GM21825 (cell line): ENCODE results near the gene PIK3C2G.

Experiments
- ATAC-seq: cut with Tn5 transposase; IDR thresholded peaks from one replicate; pipeline ENCODE4 v1.9.1; 2021; ENCODE audit warnings: mild to moderate bottlenecking, moderate library complexity; ENCODE audit not compliant: unreplicated experiment

The PIK3C2G gene

DNA sequence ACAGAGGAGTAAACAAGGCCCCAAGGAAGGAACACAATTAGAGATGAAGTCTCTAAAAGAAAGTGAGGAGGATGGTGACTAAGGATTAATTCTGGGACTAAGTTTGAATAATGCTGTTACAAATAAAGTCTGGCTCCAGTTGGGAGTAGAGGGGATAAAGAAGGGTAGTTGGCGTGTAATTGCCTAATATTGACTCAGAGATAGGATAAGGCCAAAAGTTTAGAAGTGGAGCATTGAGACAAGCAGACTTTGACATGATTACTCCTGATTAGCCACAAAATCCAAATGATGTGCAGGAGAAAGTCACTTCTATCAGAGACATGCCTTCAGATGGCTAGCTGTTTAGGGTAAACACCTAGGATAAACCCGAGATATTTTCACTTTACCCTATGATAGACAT, 368.1 kb downstream of the PIK3C2G start:
- no peak for ATAC-seq

DNA sequence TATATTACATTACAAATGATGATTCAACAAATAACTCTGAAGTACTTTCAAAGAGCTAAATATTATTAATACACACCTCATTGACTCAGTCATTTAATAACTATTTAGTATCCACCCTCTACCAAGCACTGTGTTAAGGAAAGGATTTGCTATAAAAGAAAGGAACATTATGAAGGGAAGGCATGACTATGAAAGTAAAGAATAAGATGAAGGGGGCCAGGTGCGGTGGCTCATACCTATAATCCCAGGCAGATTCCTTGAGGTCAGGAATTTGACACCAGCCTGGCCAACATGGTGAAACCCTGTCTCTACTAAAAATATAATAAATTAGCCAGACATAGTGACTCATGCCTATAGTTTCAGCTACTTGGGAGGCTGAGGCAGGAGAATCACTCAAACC, 368.6 kb downstream of the PIK3C2G start:
- ATAC-seq, result no peak

DNA sequence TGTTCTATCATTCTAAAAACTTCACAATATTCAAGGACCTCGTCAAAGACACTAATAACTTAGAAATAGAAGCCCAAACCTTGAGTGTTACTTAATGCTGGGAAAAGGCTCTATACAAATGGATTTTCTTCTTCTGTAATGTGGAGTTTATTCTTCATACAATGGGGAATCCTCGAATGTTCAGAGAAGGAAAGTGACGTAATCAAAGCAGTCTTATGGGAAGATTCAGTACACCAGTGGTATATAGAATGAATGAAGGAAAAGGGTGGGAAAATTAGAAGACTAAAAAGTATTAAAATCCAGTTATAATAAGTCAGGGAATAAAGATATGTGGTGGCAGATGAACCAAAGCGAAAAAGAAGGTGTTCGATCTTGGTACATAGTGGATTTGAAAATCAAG, 370.0 kb downstream of the PIK3C2G start:
- ATAC-seq, result no peak

DNA sequence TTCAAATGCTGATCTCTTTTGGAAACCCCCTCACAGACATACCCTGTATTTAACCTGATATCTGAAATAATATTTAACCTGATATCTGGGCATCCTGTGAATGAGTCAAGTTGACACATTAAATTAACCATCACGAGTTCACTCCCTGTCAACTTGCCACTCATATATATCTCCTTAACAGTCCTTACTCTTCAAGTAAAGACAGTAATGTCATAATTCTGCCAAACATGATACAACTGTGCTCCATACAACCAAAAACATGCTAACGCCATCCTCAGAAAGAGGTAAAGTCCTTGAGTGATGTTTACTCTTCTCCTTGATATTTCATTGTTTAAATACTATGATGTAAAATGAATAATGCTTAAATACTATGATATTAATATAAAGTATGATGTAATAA, 371.5 kb downstream of the PIK3C2G start:
- ATAC-seq, result no peak

DNA sequence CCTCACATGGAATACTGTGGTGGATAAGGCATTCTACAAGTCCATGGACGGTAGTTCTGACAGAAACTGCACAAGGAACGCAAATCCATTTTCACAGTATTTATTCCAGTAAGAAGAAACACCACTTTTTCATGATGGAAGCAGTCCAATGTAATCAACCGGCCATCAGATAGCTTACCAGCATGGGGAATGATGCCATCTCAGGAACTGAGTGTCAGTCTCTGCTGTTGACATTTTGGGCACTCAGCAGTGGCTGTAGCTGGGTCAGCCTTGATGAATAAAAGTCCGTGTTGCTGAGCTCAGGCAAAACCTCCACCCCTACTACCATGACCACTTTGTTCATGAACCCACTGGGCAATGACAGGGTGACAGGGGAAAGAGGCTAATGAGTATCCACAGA, 373.1 kb downstream of the PIK3C2G start:
- no peak for ATAC-seq

DNA sequence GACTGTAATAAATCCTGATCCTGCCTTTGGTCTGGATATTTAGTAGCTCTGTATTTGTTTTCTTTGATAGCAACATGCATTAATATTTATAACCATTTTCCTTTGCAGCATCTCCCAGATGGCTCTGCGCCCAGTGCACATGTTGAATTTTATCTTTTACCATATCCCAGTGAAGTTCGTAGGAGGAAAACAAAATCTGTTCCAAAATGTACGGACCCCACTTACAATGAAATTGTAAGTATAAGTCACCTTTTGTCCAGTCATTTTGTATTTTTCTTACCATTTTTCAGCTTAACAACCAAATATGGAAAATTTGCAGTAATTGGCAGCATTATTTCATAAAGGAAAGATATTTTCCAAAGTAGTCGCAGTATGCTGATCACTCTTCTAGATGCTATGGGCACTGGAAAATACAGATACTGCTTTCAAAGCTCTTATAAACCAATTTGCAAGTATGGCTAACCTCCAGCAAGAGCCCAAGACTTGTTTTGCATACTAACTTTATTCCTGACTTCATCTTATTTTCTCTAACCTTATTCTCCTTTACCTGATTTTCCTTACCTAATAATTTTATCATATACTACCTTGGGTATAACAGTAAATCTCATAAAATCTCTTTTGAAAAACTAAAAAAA, 379.1 kb downstream of the PIK3C2G start:
- ATAC-seq, result no peak

DNA sequence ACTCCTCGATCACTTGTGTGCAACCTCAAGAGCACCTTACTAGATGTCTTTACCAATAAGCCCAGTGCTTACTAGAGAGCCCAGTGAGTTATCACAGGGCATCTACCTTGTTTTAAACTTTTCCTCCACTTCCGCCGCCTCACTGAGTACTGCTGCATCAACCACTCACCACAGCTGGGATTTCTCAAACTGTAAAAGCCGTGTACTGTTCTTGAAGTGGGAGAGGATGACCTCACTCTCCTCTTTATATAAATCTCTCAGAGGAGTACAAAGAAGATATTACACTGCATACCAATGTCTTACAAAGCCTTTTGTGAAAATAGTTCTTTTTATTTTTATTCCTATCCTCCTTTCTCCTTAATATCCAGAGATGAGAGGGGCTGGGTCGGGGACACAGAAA, 382.4 kb downstream of the PIK3C2G start:
- ATAC-seq, result no peak

DNA sequence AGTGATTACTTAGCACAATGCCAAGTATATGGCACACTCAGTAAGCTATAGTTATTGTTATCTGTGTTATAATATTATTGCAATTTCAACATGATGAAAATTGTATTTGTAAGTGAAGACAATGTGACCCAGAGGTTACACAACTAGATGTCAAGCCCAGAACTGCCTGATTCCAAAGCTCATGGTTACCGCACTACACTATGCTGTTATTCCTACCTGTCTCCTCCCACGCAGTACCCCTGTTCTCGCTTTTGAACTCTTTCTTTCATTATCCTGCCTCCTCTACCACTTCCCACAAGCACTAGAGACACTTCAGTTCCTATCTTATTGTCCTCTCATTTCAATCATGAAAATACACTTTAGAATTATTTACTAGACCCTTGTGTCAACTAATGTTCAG, 383.2 kb downstream of the PIK3C2G start:
- ATAC-seq, result no peak

DNA sequence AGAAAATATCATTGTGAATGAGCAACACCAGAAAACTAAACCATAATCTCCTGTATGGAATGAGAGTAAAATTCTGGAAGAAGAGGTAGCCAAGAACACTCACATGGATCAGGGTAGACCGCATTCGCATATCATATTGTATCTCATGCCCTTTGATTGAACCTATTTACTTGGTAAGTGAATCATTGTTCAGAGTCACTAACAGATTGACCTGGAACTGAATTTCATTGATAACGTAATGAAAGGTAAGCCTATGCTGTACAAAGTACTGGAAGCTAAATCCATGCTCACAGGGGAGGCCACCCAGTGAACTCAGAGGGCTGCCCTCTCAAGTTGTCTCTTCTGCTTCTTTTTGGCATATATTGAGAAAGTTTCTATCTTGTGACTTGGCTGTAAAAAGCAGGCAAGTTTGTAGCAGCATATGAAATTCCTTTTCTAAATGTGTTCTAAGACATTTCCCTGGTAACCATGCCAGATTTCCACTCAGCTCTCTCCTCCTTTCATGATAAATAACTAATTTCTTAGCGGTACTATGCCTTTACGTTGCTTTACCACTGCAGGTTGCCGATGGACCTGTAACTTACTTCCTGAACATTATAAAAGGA, 385.1 kb downstream of the PIK3C2G start:
- no peak for ATAC-seq

DNA sequence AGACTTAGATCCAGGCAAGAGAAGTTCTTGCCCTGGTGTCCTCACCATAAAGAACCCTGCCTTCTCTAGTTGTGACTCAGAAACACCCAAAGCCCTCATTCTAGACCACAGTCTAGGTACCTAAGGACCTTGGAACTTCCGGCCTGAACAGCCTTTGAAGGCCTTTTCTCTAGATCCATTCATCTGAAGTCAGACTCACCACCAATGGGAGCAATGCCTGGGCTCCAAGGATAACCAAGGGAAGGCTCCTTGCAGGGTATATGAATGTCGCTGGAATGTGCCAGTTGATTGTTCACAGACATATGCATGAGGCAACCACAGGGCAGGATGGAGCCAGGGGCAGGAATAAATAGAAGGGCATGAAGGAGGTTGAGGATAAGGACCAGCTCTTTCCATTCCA, 390.2 kb downstream of the PIK3C2G start:
- no peak for ATAC-seq

DNA sequence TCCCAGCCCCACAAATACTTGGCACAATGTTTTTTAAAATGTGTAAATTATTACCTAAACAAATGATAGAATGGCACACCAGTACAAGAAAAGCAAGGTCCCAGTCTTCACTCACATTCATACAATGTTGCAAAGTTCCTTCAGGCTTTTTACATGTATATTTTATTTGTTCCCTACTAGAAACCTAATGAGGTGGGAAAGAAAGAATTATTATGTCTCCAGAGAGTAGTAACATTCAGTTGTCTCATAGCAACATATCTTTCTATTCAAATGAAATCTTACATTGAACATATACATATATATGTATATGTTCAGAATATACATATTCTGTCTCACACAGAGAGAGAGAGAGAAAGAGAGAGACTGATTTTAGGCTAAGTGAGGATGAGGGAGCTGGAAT, 391.3 kb downstream of the PIK3C2G start:
- no peak for ATAC-seq

DNA sequence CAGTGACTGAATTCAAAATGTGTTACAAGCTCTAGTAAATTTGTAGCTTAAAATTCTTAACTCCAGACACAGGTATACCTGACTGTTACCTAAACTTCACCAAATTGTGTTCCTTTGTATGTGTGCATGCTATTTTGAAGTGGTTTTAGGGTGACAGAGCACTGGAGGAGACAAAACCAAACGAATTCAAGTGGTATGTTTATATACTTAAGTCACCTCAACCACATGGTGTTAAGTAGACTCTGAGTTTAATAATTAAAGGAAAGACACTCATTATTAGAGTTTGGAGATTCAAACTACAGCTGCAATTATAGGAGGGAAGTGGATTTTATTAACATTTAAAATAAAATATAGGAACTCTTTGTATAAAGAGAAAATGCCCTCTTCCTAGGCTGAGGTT, 392.1 kb downstream of the PIK3C2G start:
- ATAC-seq, result no peak

DNA sequence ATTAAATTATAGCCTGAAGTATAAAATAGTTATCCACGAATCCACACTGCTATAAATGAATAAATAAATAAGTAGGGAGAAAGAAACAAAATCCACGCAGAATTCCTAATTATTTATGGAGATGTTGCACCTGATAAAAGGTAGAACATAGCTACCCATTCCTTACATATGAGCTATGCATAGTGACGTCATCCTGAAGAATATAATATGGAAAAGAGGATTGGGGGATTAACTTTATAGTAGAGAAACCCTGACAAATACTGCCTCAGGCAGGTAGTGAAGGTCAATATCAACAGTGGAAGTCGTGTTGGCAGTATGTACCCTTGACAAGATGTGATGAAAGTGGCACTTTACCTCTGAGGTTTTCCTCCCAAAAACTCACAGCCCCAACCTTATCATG, 394.0 kb downstream of the PIK3C2G start:
- ATAC-seq, result no peak

DNA sequence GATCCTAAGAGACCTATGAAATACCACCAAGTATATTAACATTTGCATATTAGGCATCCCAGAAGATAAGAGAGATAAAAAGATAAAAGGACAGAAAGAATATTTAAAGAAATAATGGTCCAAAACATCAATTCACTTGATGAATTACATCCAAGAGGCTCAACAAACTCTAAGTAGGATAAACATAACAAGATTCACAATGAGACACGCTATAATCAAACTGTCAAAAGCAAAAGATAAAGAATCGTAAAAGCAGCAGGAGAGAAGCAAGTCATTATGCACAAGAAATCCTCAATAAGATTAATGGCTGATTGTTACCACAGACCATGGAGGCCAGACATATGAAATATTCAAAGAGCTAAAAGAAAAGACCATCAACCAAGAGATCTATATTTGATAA, 396.9 kb downstream of the PIK3C2G start:
- no peak for ATAC-seq

DNA sequence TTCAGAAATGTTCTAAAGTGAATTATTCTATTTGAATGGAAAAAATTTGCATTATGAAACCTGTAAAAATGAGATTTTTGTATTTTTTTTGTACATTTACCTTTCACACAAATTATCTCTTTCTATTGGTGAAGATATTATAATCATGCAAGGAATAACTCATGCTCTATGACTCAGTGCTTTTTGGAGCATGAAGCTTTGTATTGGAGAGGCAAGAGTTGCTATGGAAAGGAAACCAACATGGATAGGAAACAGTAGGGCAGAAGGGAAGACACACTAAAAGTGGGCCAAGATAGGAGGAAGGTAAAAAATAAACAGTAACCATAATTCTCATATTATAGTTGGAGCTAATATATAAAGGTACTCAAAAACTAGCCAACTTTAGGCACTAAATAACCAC, 397.5 kb downstream of the PIK3C2G start:
- no peak for ATAC-seq

DNA sequence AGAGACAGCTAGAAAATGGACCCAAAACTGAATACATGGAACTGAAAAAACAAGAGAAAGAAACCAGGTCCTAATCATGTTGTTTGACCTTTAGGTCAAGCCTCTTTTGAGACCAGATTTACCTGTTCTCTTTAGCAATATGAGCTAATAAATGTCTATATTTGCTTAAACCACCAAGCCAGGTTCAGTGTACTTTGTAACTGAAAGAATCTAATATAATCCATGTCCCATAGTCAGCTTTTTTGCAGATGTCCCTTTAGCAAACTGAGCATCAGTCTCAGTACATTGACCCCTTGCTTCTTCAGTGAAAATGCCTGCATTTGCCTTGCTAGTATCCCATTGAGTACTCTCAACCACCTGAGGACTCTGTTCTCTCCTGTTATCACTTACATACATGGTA, 414.8 kb downstream of the PIK3C2G start:
- ATAC-seq, result no peak

DNA sequence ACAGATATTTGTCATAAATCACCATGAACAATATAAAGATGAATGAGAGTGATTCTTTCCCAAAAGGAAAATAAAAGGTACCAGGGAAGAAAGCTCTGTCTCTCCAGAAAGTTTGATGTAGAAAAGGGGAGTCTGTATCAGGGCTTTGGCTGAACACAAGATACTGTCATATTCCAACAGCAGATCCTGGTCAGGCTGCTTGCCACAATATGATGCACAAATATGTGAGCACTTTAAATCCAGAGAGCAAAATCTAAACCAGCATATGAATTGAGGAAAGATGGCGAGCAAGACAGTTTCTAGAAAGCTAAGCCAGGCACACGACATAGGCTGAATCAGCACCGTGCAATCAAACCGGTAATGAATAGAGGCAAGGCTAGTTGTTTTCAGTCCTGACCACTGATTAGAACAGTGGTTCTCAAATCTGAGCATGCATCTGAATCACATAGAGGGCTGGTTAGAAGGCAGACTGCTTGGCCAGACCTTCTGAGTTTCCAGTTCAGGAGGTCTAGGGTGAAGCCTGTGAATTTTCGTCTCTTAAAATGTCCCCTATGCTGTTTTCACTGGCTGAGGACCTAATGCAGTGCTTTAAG, 415.8 kb downstream of the PIK3C2G start:
- no peak for ATAC-seq

DNA sequence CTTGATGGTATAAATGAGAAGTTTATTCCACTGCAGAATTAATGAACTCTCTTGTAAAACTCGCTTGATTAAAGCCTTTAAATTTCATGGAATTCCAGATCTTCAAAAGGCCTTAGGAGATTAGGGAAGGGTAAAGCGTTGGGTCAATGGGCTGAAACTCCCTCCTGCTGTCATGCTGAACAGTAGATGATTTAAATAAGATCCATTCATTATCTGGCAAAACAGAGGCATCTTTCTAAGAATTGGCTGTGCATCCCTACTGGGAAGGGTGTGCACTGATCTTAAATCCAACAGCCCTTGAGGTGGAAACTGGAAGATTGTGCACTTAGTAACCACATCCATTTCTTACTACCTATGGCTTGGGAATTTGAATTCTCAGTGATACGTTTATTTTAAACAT, 420.5 kb downstream of the PIK3C2G start:
- ATAC-seq, result no peak

DNA sequence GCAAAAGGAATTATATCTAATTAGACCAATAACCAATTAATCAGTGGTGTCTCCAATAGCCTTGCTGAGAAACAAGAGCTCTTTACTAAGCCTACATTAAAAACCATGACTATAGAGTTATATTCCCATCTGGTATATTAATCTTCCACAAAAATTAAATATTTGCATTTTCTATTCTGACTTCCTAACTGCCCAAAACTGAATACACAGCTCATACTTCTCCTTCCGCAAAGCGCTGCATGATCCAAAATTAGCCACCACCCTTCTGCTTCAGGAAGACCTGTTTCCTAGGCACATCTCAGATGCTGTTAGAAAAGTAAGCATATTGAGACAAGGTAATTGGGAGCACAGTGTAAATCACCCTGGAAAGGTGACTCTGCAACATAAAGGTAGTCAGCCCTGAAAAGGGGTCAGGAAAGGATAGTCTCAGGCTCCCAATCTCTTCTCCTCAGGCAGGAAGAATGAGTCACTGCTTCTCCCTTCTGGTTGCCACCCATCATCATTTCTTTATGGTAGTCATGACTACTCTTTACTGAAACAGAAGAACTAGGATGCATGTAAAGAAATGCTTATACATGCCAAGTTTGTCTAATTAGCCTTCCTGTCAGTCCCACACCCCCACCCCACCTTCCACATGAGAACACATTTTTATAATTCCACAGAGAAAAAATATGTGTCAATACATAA, 422.2 kb downstream of the PIK3C2G start:
- no peak for ATAC-seq

DNA sequence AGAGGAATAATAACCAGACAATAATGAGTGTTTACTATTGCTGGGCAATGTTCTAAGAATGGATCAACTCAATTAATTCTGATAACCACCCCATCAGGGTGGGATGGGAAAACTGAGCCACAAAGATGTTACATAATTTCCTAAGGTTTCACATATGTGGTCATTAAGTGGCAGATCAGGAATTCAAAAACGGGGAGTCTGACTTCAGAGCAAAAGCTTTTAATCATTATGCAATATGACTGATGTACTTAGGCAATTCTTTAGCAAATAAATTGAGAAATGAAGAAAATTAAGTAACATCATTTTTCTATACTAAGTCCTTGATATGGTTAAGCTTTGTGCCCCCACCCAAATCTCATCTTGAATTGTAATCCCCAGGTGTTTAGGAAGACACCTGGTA, 423.1 kb downstream of the PIK3C2G start:
- no peak for ATAC-seq

DNA sequence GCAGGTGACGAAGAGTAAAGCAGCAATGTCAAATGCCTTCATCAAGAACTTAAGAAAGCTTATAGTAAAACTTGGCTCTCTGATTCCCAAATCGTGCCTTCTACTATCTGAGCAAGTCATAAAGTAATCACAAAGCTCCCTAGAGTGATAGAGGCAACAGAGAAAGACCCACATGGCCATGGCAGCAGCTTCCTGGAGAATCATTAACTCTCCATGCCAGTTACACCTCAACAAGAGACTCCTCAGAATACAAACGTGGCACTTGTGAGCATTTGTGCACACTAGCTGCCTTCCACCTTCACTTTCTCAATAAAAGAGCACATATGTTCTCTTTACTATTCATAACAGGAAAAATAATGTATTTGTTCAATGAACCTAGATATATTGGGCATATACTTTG, 428.5 kb downstream of the PIK3C2G start:
- ATAC-seq, result no peak

DNA sequence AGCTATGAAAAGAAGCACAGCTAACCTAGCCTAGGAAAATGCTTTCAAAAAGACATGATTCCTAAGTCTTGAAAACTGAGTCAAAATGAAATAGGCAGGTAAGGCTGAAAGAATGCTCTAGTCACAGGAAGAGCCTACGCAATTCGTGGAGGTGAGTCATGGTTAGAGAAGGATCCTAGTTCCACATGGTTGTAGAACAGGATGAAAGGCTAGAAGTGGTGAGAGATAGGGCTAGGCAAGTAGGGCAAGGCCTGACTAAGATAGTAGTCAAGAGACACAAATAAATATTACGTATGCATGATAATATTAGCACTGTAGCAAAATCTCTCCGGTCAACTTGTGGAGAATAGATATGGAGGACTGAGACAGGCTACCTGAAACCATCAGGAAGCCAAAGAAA, 429.3 kb downstream of the PIK3C2G start:
- no peak for ATAC-seq
